Measurements from ENCODE around the gene GAREM2.
"Not testable (repeated sequence)": the region's sequence is repeated elsewhere in the genome, so short reads cannot be mapped to it uniquely, and the experiment has no call there.

GAREM2 gene
- 0 to 0.64 (median 0.28) reads per million in 18 experiments for total RNA-seq

DNA sequence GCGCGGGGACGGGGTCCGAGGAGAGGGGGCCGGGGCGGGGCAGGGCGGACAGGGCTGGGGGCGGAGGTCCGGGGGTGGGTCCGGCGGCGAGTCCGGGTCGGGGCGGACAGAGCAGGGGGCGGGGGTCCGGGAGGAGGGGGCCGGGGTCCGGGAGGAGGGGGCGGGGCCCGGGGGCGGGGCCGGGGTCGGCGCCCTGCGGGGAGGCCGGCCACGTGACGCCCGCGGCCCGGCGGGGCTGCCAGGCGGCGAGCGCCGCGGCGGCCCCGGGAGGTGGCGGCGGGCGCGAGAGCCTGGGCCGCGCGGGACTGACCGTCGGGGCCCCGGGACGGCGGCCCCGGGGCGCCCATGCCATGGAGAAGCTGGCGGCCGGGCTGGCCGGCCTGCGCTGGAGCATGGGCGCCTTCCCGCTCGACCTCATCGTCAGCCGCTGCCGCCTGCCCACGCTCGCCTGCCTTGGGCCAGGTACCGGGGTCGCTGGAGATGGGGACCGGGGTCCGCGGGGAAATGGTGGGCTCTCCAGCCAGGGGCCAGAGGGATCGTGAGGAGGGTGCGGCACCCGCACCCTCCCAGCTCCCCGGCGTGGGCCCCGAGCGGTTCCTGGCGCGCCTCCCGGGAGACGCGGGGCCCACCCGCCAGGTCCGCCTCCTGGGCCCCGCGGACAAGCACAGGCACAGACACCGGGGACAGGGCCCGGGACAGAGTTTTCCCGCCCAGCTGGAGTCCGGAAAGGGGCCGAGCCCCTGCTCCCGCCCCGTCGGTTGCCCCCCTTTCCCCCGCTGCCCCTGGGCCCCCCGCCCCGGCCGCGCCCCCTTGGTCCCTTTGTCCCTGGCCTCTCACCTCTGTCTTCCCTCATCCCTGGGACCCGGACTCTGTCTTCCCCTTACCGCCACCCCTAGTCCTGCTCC lies at the start of gene GAREM2:
Gene GAREM2 (plus strand): TSS at position 218 of the 905 bp plus-strand sequence. CDS start 133 bp downstream, at position 351.
- DNase-seq = no peak

DNA sequence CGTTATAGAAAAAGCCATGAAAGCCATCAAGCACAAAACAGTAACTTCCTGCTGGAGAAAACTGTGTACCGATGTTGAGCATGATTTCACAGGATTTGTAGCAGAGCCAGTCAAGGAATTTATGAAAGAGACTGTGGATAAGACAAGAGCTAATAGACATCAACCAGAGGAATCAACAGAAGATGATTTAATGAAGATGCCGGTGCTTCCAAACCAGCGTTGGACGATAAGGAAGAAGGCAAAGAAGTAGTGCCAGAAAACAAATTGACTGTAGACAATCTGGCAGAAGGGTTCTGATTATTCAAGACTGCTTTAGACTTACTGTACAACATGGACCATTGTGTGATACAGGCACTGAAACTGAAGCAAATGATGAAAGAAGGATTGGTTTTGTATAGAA lies 49.5 kb upstream of the GAREM2 start:
- no peak for DNase-seq

GRCh38 chr2:26126074-26126473 lies 46.8 kb upstream of the GAREM2 start:
- no peak for DNase-seq

DNA sequence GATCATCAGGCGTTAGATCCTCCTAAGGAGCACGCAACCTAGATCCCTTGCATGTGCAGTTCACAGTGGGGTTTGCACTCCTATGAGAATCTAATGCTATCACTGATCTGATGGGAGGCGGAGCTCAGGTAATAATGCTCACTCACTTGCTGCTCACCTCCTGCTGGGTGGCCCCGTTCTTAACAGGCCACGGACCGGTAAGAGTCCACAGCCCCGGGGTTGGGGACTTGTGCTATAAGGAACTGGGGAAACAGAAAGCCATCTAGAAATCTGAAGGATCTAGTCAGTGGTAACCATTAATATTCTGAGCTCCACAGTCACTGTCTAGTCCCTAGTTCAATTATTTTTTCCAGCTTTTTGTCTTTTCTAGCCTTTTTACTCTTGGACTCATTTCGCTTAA lies 44.7 kb upstream of the GAREM2 start:
- DNase-seq = no peak

GRCh38 chr2:26130763-26131162 lies 42.1 kb upstream of the GAREM2 start:
- DNase-seq = no peak

DNA sequence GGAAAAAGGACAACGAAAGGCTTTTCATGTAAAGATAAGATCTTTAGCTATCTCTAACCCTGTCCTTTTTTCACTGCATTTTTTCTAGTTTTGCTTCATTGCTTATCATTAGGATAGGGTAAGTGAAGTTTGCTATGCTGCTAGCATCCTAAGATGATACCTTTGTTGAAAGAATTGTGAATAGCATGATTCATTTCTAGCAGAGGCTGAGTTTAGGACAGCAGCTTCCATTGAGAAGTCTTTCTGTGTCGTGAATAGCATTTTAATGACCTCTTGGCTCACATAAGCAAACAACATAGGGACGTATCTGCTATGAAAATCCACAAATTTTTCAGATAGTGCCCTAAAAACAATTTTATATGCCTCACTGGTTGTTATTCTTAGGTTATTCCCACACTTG lies 36.4 kb upstream of the GAREM2 start:
- no peak for DNase-seq

GRCh38 chr2:26139269-26140183 lies 33.4 kb upstream of the GAREM2 start:
- DNase-seq = no peak

DNA sequence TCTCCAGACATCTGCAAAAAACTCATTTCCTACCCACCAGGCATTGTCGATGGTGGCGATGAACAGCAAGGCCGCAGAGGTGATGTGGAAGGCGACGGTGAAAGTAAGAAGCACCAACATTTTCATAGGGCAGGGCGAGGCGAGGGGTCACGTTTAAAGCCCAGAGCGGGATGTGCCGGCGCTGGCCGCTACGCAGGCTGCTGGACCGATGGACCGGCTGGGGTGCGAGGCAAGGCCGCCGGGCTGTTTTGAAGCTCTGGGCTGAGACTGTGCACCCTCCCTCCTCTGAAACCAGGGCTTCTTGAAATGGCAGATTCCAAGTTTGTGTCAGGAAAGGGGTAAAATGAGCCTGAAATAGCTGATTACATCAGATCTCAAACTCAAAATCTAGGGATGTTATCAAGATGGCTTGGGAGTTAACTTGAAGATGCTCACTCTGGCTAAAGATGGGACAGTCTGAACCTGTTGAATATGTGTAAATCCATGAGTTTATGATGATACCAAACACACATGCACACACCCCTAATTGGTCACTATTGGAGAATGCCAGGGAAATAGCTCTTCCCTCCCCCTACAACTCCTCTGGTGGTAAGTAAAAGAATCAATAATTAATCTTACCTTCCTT lies 31.6 kb upstream of the GAREM2 start:
- DNase-seq = no peak

- DNase-seq = peak in 1 of 2 donors; percentile 3
Observed at GRCh38 chr2:26144031-26144430, 28.9 kb upstream of the GAREM2 start.

GRCh38 chr2:26144953-26145680 lies 27.8 kb upstream of the GAREM2 start:
- peak; percentile 62 to 63 for DNase-seq

GRCh38 chr2:26148501-26148900 lies 24.4 kb upstream of the GAREM2 start:
- no peak for DNase-seq

DNA sequence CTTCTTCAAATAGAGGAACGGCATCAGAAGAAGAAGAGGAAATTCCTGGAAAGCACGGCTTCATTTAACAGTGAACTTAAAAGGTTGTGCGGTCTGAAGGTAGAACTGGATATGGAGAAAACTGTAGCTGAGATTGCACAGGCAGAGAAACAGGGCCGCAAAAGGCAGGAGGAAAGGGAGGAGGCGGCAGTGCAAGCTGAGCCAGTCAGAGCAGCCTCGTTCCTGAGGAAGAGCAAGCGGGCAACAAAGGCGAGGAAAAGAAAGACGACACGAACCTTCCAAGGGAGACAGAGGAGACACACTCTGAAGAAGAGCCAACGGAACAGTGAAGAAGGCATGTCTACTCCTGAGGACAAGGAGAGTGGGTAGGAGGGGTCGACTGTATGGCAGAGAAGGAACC lies 22.6 kb upstream of the GAREM2 start:
- no peak for DNase-seq

- DNase-seq = no peak
Observed at GRCh38 chr2:26157580-26157979, 15.3 kb upstream of the GAREM2 start.

GRCh38 chr2:26161926-26162325 lies 11.0 kb upstream of the GAREM2 start:
- no peak for DNase-seq

GRCh38 chr2:26162963-26163362 lies 9.9 kb upstream of the GAREM2 start:
- no peak for DNase-seq

GRCh38 chr2:26164231-26164630 lies 8.7 kb upstream of the GAREM2 start:
- DNase-seq = no peak

DNA sequence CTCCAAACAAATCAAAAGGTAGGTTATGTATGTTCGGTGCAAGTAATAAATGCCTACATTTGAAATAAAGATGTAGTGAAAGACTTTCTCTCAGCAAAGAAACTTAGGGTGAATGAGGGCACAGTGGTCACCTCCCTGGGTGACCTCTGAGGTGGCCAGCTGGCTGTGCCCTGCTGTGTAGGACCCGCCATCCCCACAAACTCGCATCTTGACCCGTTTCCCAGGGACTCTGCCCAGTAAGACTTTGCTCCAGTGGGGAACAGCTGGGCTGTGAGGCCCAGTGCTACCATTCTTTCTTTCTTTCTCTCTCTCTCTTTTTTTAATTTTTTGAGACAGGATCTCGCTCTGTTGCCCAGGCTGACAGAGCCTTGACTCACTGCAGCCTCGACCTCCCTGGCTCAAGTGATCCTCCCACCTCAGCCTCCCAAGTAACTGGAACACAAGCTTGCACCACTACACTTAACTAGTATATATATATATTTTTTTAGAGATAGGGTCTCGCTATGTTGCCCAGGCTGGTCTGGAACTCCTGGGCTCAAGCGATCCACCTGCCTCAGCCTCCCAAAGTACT lies 8.2 kb upstream of the GAREM2 start:
- no peak for DNase-seq

DNA sequence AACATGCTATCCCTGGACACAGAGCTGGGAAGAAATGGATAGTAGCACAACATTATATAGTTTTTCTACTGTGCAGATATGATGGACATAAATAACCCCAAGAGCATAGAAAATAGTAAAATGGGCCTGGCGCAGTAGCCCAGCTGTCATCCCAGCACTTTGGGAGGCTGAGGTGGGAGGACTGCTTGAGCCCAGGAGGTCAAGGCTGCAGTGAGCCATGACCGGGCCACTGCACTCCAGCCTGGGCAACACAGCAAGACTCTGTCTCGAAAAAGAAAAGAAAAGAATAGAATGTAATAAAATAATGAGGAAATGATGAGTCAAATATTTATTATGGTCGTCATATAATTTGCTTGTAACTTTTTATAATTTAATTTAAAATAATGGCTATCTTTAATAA lies 7.5 kb upstream of the GAREM2 start:
- no peak for DNase-seq

- not testable (repeated sequence) for DNase-seq
Observed at GRCh38 chr2:26166541-26166940, 6.3 kb upstream of the GAREM2 start.

- no peak for DNase-seq
Observed at GRCh38 chr2:26168785-26169184, 4.1 kb upstream of the GAREM2 start.

- no peak for DNase-seq
Observed at GRCh38 chr2:26169226-26169625, 3.7 kb upstream of the GAREM2 start.
